Endothelial cell of umbilical vein (primary cell): ENCODE measurements around the gene RBM39. TPM values are rescaled to one million over a fixed set of nuclear protein-coding genes. Genes with fewer than 3 reads are reported as not detected.
"Not testable (repeated sequence)": the region's sequence is repeated elsewhere in the genome, so short reads cannot be mapped to it uniquely, and the experiment has no call there.

ENCODE experiments used
- BruUV-seq: library from RNA; stranded (reverse); fragments of 400-500 nt; replicated peaks from 2 replicates; lab custom pipeline; 2021; lab: Mats Ljungman, UMichigan
- CTCF ChIA-PET: fragments of 300-600, 350-600 bp; sonication (Branson Sonifier 250); formaldehyde crosslinking; loops from one replicate; lab custom pipeline; 2021; ENCODE audit warnings: antibody characterized with exemption, inconsistent platforms; lab: Charles Lee
- POLR2A ChIA-PET: fragments of 300-600, 350-600 bp; sonication (Branson Sonifier 250); formaldehyde crosslinking; loops from one replicate; lab custom pipeline; 2021; ENCODE audit warnings: antibody characterized with exemption, inconsistent platforms; lab: Charles Lee
- DNase-seq: peaks from one replicate; pipeline ENCODE4 v3.0.0-alpha.2; 2011; ENCODE audit warnings: low read depth, low spot score
- FAIRE-seq: peaks from 2 replicates; lab custom pipeline; 2011; peaks lifted over from hg19 to GRCh38; lab: Jason Lieb, UNC
- H2AFZ ChIP-seq: 2 replicates; pipeline ENCODE4 v1.6.0; 2012; ENCODE audit warnings: low read depth, low read length, control low read depth, inconsistent platforms
- H3K27ac ChIP-seq: 2 replicates; pipeline ENCODE4 v1.5.1; 2011; ENCODE audit warnings: low read depth, mild to moderate bottlenecking, control low read depth, low read length, moderate library complexity; ENCODE audit not compliant: insufficient read depth
- H3K27me3 ChIP-seq, 2 experiments: 2 replicates each; pipeline versions ENCODE4 v1.6.0 to v1.6.1; 2011; ENCODE audit warnings: low read length in 2 of 2, mixed read lengths in 1 of 2; ENCODE audit not compliant: control insufficient read depth in 2 of 2, insufficient read depth in 2 of 2
- H3K36me3 ChIP-seq, 2 experiments: 2 replicates in 1 of 2; 3 replicates in 1 of 2; pipeline ENCODE4 v1.5.1; 2011; ENCODE audit warnings: low read length in 2 of 2, mild to moderate bottlenecking in 1 of 2, moderate library complexity in 1 of 2; ENCODE audit not compliant: control insufficient read depth in 2 of 2, insufficient read depth in 2 of 2; ENCODE audit errors: extremely low read depth in 1 of 2
- H3K4me1 ChIP-seq: 3 replicates; pipeline ENCODE4 v1.5.1; 2011; ENCODE audit warnings: mild to moderate bottlenecking, low read length; ENCODE audit not compliant: control insufficient read depth, insufficient read depth; ENCODE audit errors: extremely low read depth
- H3K4me2 ChIP-seq: 2 replicates; pipeline ENCODE4 v1.6.1; 2011; ENCODE audit warnings: low read length, control low read depth, mixed read lengths; ENCODE audit not compliant: insufficient read depth
- H3K4me3 ChIP-seq, 3 experiments: fragments of 200-600 bp in 1 of 3; sonication (generic), shearing (Covaris generic) in 1 of 3; replicated peaks in 1 of 3; 2 replicates each; pipeline ENCODE4 v1.5.1; 2011 to 2016; ENCODE audit warnings: control low read depth in 3 of 3, low read length in 3 of 3, mild to moderate bottlenecking in 2 of 3, inconsistent platforms in 1 of 3, low read depth in 1 of 3, moderate library complexity in 1 of 3; ENCODE audit not compliant: insufficient read depth in 1 of 3
- H3K79me2 ChIP-seq: 2 replicates; pipeline ENCODE4 v1.6.0; 2012; ENCODE audit warnings: low read length, inconsistent platforms; ENCODE audit not compliant: control insufficient read depth, insufficient read depth
- H3K9ac ChIP-seq: replicated peaks from 2 replicates; pipeline ENCODE3; 2011; ENCODE audit warnings: low read length, control low read depth; ENCODE audit not compliant: insufficient read depth; ENCODE audit errors: extremely low read depth
- H3K9me1 ChIP-seq: replicated peaks from 3 replicates; pipeline ENCODE4 v1.6.0; 2011; ENCODE audit warnings: mild to moderate bottlenecking, low read length; ENCODE audit not compliant: control insufficient read depth, insufficient read depth; ENCODE audit errors: extremely low read depth
- H3K9me3 ChIP-seq: replicated peaks from 2 replicates; pipeline ENCODE4 v1.5.1; 2012; ENCODE audit warnings: low read length, inconsistent platforms; ENCODE audit not compliant: control insufficient read depth, insufficient read depth
- H4K20me1 ChIP-seq: replicated peaks from 2 replicates; pipeline ENCODE3; 2011; ENCODE audit warnings: mild to moderate bottlenecking, low read length; ENCODE audit not compliant: control insufficient read depth, insufficient read depth; ENCODE audit errors: extremely low read depth
- POLR2AphosphoS5 ChIP-seq: IDR thresholded peaks from 2 replicates; pipeline ENCODE4 v1.6.1; 2012; ENCODE audit warnings: low read depth, mild to moderate bottlenecking, control low read depth, low read length, moderate library complexity; ENCODE audit not compliant: insufficient read depth
- dilution Hi-C: fragments of 300-500 bp; cut with MboI; formaldehyde crosslinking; loops from one replicate; pipeline ENCODE4 v1.15.0; 2019; ENCODE audit warnings: low sequenced_read_pairs; ENCODE audit not compliant: extremely low pct_ligation_motif_present
- intact Hi-C: fragments of 100-400 bp; cut with micrococcal nuclease; formaldehyde crosslinking; loops from one replicate; pipeline ENCODE4 v1.10.0; 2022
- polyA plus RNA-seq, 4 experiments: library from polyadenylated mRNA; depleted of rRNA in 3 of 4; stranded (reverse) in 3 of 4; unstranded in 1 of 4; fragments of >200 nt; gene quantifications; 2 replicates each; pipeline versions ENCODE4 v1.2.1 to v1.2.3, GENCODE V29; 2011 to 2012; ENCODE audit warnings: missing spikeins in 1 of 4
- total RNA-seq: library from RNA; stranded (reverse); gene quantifications from 2 replicates; pipeline ENCODE4 v1.2.3, GENCODE V29; 2021

The RBM39 gene
- total and polyA plus RNA-seq, 2 donors (not counting 3 experiments of a cell fraction or from before 2014, with no cell fraction given), result 106 to 309 TPM

- H3K36me3 ChIP-seq, result peaks cover 51 to 60% of the 10 kb centered on the region in 2 experiments
- CTCF ChIA-PET, result interaction anchor here (0.9 to 1.2 kb wide), 4 partner anchors 12 to 23 kb away, joined by 3 to 5 read pairs (median 4); partner anchors contain the start of gene RBM39
- DNase-seq (no peak), FAIRE-seq (no peak)
- no peak overlapping the region for H3K4me3 ChIP-seq
- H2AFZ ChIP-seq, result no peak overlapping the region
- no peak overlapping the region for H3K4me2 ChIP-seq
- TF ChIP-seq POLR2AphosphoS5, result no peak
- POLR2A ChIA-PET, result interaction anchor here (0.7 to 1.7 kb wide), 5 partner anchors 10 to 92 kb away, joined by 3 to 5 read pairs (median 3); no protein-coding TSS in a partner anchor
- BruUV-seq, result no TSS peak
- no peaks in the 10 kb centered on the region for H3K27me3 ChIP-seq
- peaks cover 83% of the 10 kb centered on the region for H3K79me2 ChIP-seq
- H3K4me1 ChIP-seq, result no peaks in the 10 kb centered on the region
- no peak overlapping the region for H3K27ac ChIP-seq
- peaks cover 13% of the 10 kb centered on the region for H4K20me1 ChIP-seq
- H3K9me3 ChIP-seq, result no peaks in the 10 kb centered on the region
- no peaks in the 10 kb centered on the region for H3K9me1 ChIP-seq
- H3K9ac ChIP-seq, result no peak overlapping the region
- intact Hi-C loops, result no loop called here
- dilution Hi-C loops, result no loop called here
Measured at GRCh38 chr20:35718972-35719635, 23.0 kb downstream of the RBM39 start.

GRCh38 chr20:35718321-35718720 is 23.7 kb downstream of the RBM39 start:
- Histone ChIP-seq H3K79me2 (peaks cover 82% of the 10 kb centered on the region), H3K36me3 (peaks cover 49 to 55% of the 10 kb centered on the region in 2 experiments), H4K20me1 (peaks cover 15% of the 10 kb centered on the region)
- H3K4me3 ChIP-seq, FAIRE-seq, H3K9ac ChIP-seq, H3K27ac ChIP-seq, H3K9me3 ChIP-seq, DNase-seq, H3K4me1 ChIP-seq, dilution Hi-C loops, H3K4me2 ChIP-seq, H3K27me3 ChIP-seq, H3K9me1 ChIP-seq, H2AFZ ChIP-seq, BruUV-seq, intact Hi-C loops: not testable (repeated sequence)
- CTCF ChIA-PET, result interaction anchor here (0.9 to 1.0 kb wide), 2 partner anchors 12 to 22 kb away, joined by 3 to 5 read pairs; no protein-coding TSS in a partner anchor
- POLR2A ChIA-PET, result interaction anchor here (1.3 to 1.7 kb wide), 3 partner anchors 10 to 17 kb away, joined by 3 to 5 read pairs (median 4); no protein-coding TSS in a partner anchor
